Measurements from ENCODE around the gene GLUL.

DNA sequence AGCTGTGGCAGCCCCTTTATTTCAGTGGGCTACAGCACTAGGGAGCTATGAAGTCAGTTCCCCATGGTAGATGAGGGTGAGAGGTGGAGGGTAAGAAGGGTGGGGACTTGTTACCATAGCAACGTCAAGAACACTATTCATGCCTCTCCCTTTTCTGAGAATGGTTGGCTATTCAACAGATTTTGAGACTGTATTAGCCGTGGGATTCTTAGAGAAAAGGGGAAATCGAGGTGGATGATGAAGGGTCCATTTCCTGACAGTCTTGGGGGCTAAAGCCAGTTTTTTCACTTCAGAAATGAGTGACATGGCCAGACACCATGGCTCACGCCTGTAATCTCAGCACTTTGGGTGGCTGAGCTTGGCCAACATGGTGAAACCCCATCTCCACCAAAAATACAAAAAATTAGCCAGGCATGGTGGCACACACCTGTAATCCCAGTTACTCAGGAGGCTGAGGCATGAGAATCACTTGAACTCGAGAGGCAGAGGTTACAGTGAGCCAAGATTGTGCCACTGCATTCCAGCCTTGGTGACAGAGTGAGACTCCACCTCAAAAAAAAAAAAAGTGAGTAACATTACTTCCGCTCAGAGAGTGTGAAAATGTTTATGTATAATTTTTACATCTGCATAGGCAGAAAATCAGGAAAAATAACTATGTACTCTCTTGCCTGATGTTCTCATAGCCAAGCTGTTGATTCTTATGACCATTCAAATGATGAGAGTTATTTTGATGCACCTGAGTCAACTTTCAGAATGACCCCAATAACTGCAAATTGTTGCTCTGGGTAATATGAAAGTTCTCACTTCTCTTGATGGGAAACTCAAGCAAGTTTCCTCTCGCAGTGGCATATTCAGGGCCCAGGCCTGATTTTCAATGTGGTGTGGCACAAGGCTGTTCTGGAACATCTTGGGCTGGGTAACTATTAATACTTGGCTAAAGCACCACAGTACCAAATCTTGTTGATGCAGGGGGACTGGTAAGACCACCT, 35.1 kb upstream of the GLUL start:
- TF ChIP-seq TAF1 (IDR thresholded peaks at IDR 0.05; ENCODE audit: low read depth, low read length) (no peak), POLR2AphosphoS5 (IDR thresholded peaks at IDR 0.05; ENCODE audit: low read depth, low read length) (no peak), POLR2A (IDR thresholded peaks at IDR 0.05; ENCODE audit: low read depth, low read length) (no peak)

Data from GM12891 (cell line).